HepG2 (cell line): ENCODE results near the gene MPP7. TPM values are rescaled to one million over a fixed set of nuclear protein-coding genes. Genes with fewer than 3 reads are reported as not detected.

Experiments
- ATAC-seq: fragments of 200-7000 bp; cut with Tn5 transposase; 3 replicates; pipeline ENCODE4 v1.9.1; 2020; ENCODE audit warnings: mild to moderate bottlenecking, moderate library complexity
- BruUV-seq: library from RNA; stranded (reverse); fragments of 400-500 nt; replicated peaks from 2 replicates; lab custom pipeline; 2021; lab: Mats Ljungman, UMichigan
- CTCF ChIA-PET: fragments of 300-600 bp; formaldehyde crosslinking; extraction: SDS; loops from one replicate; lab custom pipeline; 2021; ENCODE audit warnings: low total read pairs, inconsistent platforms, low intra/inter-chr PET ratio; lab: Yijun Ruan, JAX
- POLR2A ChIA-PET: fragments of 350-600 bp; sonication (Branson Sonifier 250); formaldehyde crosslinking; loops from one replicate; lab custom pipeline; 2020; ENCODE audit warnings: antibody characterized with exemption, inconsistent platforms; lab: Yijun Ruan, JAX
- DNase-seq: peaks from one replicate; pipeline ENCODE4 v3.0.0-alpha.2; 2015; ENCODE audit warnings: low spot score
- FAIRE-seq: peaks from 3 replicates; lab custom pipeline; 2011; peaks lifted over from hg19 to GRCh38; lab: Jason Lieb, UNC
- H2AFZ ChIP-seq: one replicate; pipeline ENCODE4 v1.6.1; 2011; ENCODE audit warnings: low read length, inconsistent platforms
- H3K27ac ChIP-seq: fragments of 300-600 bp; 3 replicates; pipeline ENCODE4 v1.8.0; 2011; ENCODE audit warnings: mixed run types, mild to moderate bottlenecking, mixed read lengths, low read length, inconsistent platforms; ENCODE audit not compliant: insufficient read depth; ENCODE audit errors: extremely low read length
- H3K27me3 ChIP-seq, 2 experiments: fragments of 200-600 bp in 1 of 2; 2 replicates in 1 of 2; 3 replicates in 1 of 2; pipeline versions ENCODE4 v1.6.0 to v1.8.0; 2011; ENCODE audit warnings: low read length in 2 of 2, mild to moderate bottlenecking in 2 of 2, moderate library complexity in 2 of 2, inconsistent platforms in 1 of 2; ENCODE audit not compliant: insufficient read depth in 2 of 2, control insufficient read depth in 1 of 2
- H3K36me3 ChIP-seq, 2 experiments: fragments of 200-600 bp in 1 of 2; replicated peaks in 1 of 2; 2 replicates in 1 of 2; 3 replicates in 1 of 2; pipeline versions ENCODE4 v1.5.1 to v1.8.0; 2011; ENCODE audit warnings: low read length in 2 of 2, inconsistent platforms in 1 of 2; ENCODE audit not compliant: insufficient read depth in 2 of 2, control insufficient read depth in 1 of 2
- H3K4me1 ChIP-seq: 2 replicates; pipeline ENCODE4 v1.5.1; 2012; ENCODE audit warnings: low read length, inconsistent platforms; ENCODE audit not compliant: insufficient read depth
- H3K4me2 ChIP-seq: 2 replicates; pipeline ENCODE4 v1.6.0; 2011; ENCODE audit warnings: low read depth, low read length, inconsistent platforms
- H3K4me3 ChIP-seq, 3 experiments: fragments of 200-600 bp in 1 of 3; sonication (generic), shearing (Covaris generic) in 1 of 3; replicated peaks in 1 of 3; 2 replicates each; pipeline ENCODE4 v1.5.1; 2011 to 2016; ENCODE audit warnings: low read length in 3 of 3, inconsistent platforms in 2 of 3, low read depth in 2 of 3, mild to moderate bottlenecking in 2 of 3, control low read depth in 1 of 3, mixed read lengths in 1 of 3; ENCODE audit not compliant: insufficient read depth in 1 of 3
- H3K79me2 ChIP-seq: one replicate; pipeline ENCODE4 v1.6.1; 2011; ENCODE audit warnings: low read length, inconsistent platforms; ENCODE audit not compliant: insufficient read depth
- H3K9ac ChIP-seq: 2 replicates; pipeline ENCODE4 v1.6.0; 2011; ENCODE audit warnings: mild to moderate bottlenecking, low read depth, low read length, inconsistent platforms; ENCODE audit not compliant: insufficient read depth
- H3K9me3 ChIP-seq: 2 replicates; pipeline ENCODE4 v1.5.1; 2012; ENCODE audit warnings: mild to moderate bottlenecking, low read length
- H4K20me1 ChIP-seq: 2 replicates; pipeline ENCODE4 v1.6.0; 2011; ENCODE audit warnings: inconsistent platforms, mild to moderate bottlenecking, low read length, moderate library complexity; ENCODE audit not compliant: insufficient read depth
- CC2D1A ChIP-seq: sonication (generic); formaldehyde crosslinking; IDR thresholded peaks from 2 replicates; pipeline ENCODE4 v1.8.1; 2023; ENCODE audit warnings: mild to moderate bottlenecking, missing genetic modification reagents
- ETV5 ChIP-seq: IDR thresholded peaks from 2 replicates; pipeline ENCODE4 v1.6.1; 2018; ENCODE audit warnings: missing biosample characterization, missing genetic modification reagents, inconsistent platforms, borderline replicate concordance
- HOXD1 ChIP-seq: sonication (generic); formaldehyde crosslinking; IDR thresholded peaks from 2 replicates; pipeline ENCODE4 v1.5.0; 2020; ENCODE audit warnings: missing genetic modification reagents
- NBN ChIP-seq: fragments of 450-650 bp; conservative IDR thresholded peaks from 2 replicates; pipeline ENCODE4 v1.6.1; 2017
- NR2F1 ChIP-seq, 2 experiments: fragments of 450-650 bp in 1 of 2; formaldehyde crosslinking in 1 of 2; IDR thresholded peaks; 2 replicates each; pipeline versions ENCODE4 v1.5.0 to v1.6.1; 2016 to 2020; ENCODE audit warnings: mild to moderate bottlenecking in 1 of 2, missing compliant biosample characterization in 1 of 2, missing genetic modification reagents in 1 of 2, moderate library complexity in 1 of 2
- ZBTB1 ChIP-seq: sonication (generic); formaldehyde crosslinking; IDR thresholded peaks from 2 replicates; pipeline ENCODE4 v1.4.0; 2020; ENCODE audit warnings: missing genetic modification reagents, borderline replicate concordance
- ZNF251 ChIP-seq: sonication (generic); formaldehyde crosslinking; IDR thresholded peaks from 2 replicates; pipeline ENCODE4 v1.9.0; 2021; ENCODE audit warnings: mild to moderate bottlenecking, missing genetic modification reagents
- ZNF33A ChIP-seq: sonication (generic); formaldehyde crosslinking; IDR thresholded peaks from 2 replicates; pipeline ENCODE4 v1.5.1; 2020; ENCODE audit warnings: missing genetic modification reagents, mild to moderate bottlenecking, moderate library complexity, borderline replicate concordance
- WGBS: methylation state at CpG from one replicate; pipeline ENCODE4 v1.1.6; 2017; ENCODE audit warnings: low lambda C conversion rate; 5-methylcytosine and 5-hydroxymethylcytosine counted together
- in situ Hi-C: cut with HindIII; loops from 2 replicates; pipeline ENCODE4 v1.10.0; 2017; ENCODE audit warnings: low pct_unique_long_range_greater_than_20kb; ENCODE audit not compliant: extremely low pct_ligation_motif_present
- intact Hi-C: fragments of 100-400 bp; cut with micrococcal nuclease; formaldehyde crosslinking; loops from one replicate; pipeline ENCODE4 v1.10.0; 2022; ENCODE audit not compliant: unreplicated experiment
- polyA plus RNA-seq, 8 experiments: library from polyadenylated mRNA; depleted of rRNA in 3 of 8; stranded (reverse) in 7 of 8; unstranded in 1 of 8; fragments of >200 nt; fragmentation: Illumina TruSeq in 4 of 8; extraction: Trizol in 4 of 8; gene quantifications; 2 replicates each; pipeline versions ENCODE4 v1.2.1 to v1.2.3, GENCODE V29; 2011 to 2016; ENCODE audit warnings: low read depth in 4 of 8, missing spikeins in 1 of 8, mixed read lengths in 1 of 8; ENCODE audit not compliant: insufficient read depth in 1 of 8
- total RNA-seq, 5 experiments: library from RNA; depleted of rRNA; stranded (reverse); fragments of >200 nt; fragmentation: Illumina TruSeq; extraction: Trizol; gene quantifications; 2 replicates each; pipeline ENCODE4 v1.2.3, GENCODE V29; 2016; ENCODE audit warnings: low read depth in 1 of 5
- TF ChIP-seq, protein P1 (sequence below): sonication (generic); formaldehyde crosslinking; IDR thresholded peaks from 2 replicates; pipeline ENCODE4 v1.9.0; 2021; ENCODE audit warnings: missing genetic modification reagents, mild to moderate bottlenecking, borderline replicate concordance
- TF ChIP-seq, protein P2 (sequence below): sonication (generic); formaldehyde crosslinking; IDR thresholded peaks from 2 replicates; pipeline ENCODE4 v1.5.1; 2020; ENCODE audit warnings: mild to moderate bottlenecking, missing genetic modification reagents, borderline replicate concordance
- TF ChIP-seq, protein P3 (sequence below): sonication (generic); formaldehyde crosslinking; IDR thresholded peaks from 2 replicates; pipeline ENCODE4 v1.4.0; 2020; ENCODE audit warnings: missing genetic modification reagents

Gene MPP7
- total and polyA plus RNA-seq, 2 of the 13 experiments (the other 11 are each of a cell fraction or from before 2014, with no cell fraction given): 6.8 to 16.4 TPM

DNA sequence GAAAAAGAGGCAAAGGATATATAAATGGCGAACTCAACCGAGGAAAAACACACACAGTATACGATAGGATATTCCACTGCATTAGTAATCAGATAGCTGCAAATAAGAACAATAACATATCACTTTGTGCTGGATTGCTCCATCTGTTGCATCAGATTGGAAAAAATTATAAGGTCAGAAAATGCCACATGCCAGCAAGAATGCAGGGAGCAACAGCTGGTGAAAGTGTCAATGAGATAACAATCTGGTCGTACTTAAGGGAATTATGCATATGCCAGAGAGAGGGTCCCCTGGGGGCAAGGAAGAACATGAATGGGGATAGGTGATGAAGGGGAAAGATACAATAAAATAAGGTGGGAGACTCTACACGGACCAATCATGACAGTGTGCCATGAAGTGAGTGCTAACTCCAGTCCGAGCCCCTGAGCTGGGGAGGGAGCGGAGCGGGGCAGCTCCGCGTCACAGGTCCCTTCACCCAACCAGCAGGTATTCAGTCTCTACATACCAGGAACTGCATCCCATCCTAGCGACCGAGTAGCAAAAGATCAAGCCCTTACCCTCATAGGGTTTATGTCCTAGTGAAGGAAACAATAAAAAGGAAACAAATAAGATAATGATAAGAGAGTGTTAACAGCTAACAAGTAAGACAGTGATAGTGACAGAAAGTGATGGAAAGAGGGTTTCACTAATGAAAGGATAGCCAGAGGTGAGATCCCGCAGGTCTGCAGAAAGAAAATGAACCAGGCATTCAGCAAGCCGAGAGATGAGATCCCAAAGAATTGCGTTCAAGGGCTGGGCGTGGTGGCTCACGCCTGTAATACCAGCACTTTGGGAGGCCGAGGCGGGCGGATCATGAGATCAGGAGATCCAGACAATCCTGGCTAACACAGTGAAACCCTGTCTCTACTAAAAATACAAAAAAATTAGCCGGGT lies 9.4 kb downstream of the MPP7 start:
- no peak overlapping the region for H2AFZ ChIP-seq
- intact Hi-C loops: no loop called here
- H3K9me3 ChIP-seq: no peaks in the 10 kb centered on the region
- H3K79me2 ChIP-seq: peaks cover 41% of the 10 kb centered on the region
- WGBS: 99% methylated on average over 21 of the region's 21 CpGs
- DNase-seq (no peak), FAIRE-seq (no peak), ATAC-seq (no peak)
- in situ Hi-C loops: no loop called here
- ChIA-PET POLR2A (no interaction called here), CTCF (no interaction called here)
- H3K4me1 ChIP-seq: peaks cover 29% of the 10 kb centered on the region
- H3K4me2 ChIP-seq: no peak overlapping the region
- H3K27me3 ChIP-seq: no peaks in the 10 kb centered on the region
- no peak overlapping the region for H3K4me3 ChIP-seq
- H3K27ac ChIP-seq: no peak overlapping the region
- no TSS peak for BruUV-seq
- H3K9ac ChIP-seq: no peak overlapping the region
- no peaks in the 10 kb centered on the region for H4K20me1 ChIP-seq
- TF ChIP-seq CC2D1A (CRISPR knock-in tag) (no peak), ETV5 (CRISPR knock-in tag) (no peak), NR2F1 (CRISPR knock-in tag; IDR thresholded peaks at IDR 0.05) (no peak), ZNF33A (CRISPR knock-in tag) (no peak), NBN (no peak), ZNF251 (CRISPR knock-in tag) (no peak), HOXD1 (CRISPR knock-in tag) (no peak), ZBTB1 (CRISPR knock-in tag) (no peak)
- TF ChIP-seq, protein P1, sequence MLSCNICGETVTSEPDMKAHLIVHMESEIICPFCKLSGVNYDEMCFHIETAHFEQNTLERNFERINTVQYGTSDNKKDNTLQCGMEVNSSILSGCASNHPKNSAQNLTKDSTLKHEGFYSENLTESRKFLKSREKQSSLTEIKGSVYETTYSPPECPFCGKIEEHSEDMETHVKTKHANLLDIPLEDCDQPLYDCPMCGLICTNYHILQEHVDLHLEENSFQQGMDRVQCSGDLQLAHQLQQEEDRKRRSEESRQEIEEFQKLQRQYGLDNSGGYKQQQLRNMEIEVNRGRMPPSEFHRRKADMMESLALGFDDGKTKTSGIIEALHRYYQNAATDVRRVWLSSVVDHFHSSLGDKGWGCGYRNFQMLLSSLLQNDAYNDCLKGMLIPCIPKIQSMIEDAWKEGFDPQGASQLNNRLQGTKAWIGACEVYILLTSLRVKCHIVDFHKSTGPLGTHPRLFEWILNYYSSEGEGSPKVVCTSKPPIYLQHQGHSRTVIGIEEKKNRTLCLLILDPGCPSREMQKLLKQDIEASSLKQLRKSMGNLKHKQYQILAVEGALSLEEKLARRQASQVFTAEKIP (CRISPR knock-in tag): no peak
- TF ChIP-seq, protein P2, sequence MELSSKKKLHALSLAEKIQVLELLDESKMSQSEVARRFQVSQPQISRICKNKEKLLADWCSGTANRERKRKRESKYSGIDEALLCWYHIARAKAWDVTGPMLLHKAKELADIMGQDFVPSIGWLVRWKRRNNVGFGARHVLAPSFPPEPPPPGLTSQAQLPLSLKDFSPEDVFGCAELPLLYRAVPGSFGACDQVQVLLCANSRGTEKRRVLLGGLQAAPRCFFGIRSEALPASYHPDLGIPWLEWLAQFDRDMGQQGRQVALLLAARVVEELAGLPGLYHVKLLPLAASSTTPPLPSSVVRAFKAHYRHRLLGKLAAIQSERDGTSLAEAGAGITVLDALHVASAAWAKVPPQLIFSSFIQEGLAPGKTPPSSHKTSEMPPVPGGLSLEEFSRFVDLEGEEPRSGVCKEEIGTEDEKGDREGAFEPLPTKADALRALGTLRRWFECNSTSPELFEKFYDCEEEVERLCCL (CRISPR knock-in tag): no peak
- TF ChIP-seq, protein P3, sequence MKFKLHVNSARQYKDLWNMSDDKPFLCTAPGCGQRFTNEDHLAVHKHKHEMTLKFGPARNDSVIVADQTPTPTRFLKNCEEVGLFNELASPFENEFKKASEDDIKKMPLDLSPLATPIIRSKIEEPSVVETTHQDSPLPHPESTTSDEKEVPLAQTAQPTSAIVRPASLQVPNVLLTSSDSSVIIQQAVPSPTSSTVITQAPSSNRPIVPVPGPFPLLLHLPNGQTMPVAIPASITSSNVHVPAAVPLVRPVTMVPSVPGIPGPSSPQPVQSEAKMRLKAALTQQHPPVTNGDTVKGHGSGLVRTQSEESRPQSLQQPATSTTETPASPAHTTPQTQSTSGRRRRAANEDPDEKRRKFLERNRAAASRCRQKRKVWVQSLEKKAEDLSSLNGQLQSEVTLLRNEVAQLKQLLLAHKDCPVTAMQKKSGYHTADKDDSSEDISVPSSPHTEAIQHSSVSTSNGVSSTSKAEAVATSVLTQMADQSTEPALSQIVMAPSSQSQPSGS (CRISPR knock-in tag): no peak
- no peaks in the 10 kb centered on the region for H3K36me3 ChIP-seq
